GM21717 (cell line): Measurements from ENCODE around the gene CAPZA3.
"Not testable (repeated sequence)": the region's sequence is repeated elsewhere in the genome, so short reads cannot be mapped to it uniquely, and the experiment has no call there.

ENCODE experiments used
- ATAC-seq: cut with Tn5 transposase; IDR thresholded peaks from one replicate; pipeline ENCODE4 v1.9.1; 2021; ENCODE audit warnings: mild to moderate bottlenecking, moderate library complexity; ENCODE audit not compliant: unreplicated experiment

CAPZA3 gene

GRCh38 chr12:18753481-18754123 lies 15.7 kb downstream of the CAPZA3 start:
- ATAC-seq: no peak

GRCh38 chr12:18754124-18754707 lies 16.3 kb downstream of the CAPZA3 start:
- ATAC-seq: no peak

GRCh38 chr12:18755341-18755740 lies 17.4 kb downstream of the CAPZA3 start:
- no peak for ATAC-seq

GRCh38 chr12:18766479-18766878 lies 28.6 kb downstream of the CAPZA3 start:
- ATAC-seq: not testable (repeated sequence)

- no peak for ATAC-seq
These were observed 44.9 kb downstream of the CAPZA3 start for GRCh38 chr12:18782827-18783226.

- ATAC-seq: not testable (repeated sequence)
These were observed 47.5 kb downstream of the CAPZA3 start for GRCh38 chr12:18785465-18785864.
